CD4-positive, alpha-beta T cell treated with Interleukin-15 for 4 hours (primary cell): ENCODE data around the gene PKDREJ.

Experiments
- DNase-seq: peaks from one replicate; pipeline ENCODE4 v3.0.0-alpha.2; 2020; ENCODE audit warnings: low spot score

The PKDREJ gene

DNA sequence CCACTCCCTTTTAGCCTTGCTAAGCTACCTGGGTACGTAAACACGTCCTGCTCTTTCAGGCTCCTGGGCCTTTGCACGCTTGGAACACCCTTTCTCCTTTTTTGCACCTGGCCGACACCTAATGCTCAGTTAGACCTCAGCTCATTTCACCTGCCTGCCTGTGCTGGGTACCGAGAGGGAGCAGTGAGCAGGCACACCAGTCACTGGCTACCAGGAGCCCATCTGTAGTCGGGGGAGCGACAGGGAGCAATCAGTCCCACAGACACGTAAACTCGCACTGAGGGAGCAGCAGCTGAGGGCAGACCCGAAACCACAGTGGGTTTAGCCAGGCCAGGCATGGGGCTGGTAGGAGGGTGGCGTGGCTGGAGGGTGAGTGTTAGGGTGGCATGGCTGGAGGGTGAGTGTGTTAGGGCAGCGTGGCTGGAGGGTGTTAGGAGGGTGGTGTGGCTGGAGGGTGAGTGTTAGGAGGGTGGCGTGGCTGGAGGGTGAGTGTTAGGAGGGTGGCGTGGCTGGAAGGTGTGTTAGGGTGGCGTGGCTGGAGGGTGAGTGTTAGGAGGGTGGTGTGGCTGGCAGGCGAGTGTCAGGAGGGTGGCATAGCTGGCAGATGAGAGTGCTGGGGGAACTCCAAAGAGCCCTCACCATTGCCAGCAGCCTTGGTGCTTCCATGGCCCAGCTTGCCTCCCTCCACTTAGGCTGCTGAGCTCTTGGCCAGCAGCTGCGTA, 27.1 kb upstream of the PKDREJ start:
- DNase-seq = no peak

DNA sequence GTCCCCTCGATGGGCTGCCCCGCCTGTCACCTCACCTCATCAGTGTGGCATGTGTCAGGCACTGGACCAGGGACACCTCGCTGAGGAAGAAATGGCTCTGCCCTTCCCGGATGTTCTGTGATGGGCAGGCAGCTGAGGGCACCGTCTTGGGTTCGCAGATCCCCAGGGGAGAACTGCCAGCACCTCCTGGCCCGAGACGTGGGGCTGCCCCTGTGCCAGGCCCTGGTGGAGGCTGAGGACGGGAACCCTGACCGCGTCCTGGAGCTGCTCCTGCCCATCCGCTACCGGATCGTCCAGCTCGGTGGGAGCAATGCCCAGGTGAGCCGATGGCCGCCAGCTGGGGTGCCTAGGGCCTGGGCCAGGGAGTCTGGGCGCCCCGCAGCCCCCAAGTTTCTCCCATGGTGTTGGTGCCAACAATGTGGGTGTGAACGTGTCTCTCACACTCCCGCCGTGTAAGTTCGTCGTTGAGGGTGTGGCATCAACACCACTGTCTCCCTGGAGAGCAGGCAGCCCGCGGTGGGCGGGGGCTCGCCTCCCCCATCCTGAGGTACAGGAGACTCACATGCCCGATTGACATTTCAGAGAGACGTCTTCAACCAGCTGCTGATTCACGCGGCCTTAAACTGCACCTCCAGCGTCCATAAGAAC, 26.2 kb upstream of the PKDREJ start:
- DNase-seq = peak; percentile 51

DNA sequence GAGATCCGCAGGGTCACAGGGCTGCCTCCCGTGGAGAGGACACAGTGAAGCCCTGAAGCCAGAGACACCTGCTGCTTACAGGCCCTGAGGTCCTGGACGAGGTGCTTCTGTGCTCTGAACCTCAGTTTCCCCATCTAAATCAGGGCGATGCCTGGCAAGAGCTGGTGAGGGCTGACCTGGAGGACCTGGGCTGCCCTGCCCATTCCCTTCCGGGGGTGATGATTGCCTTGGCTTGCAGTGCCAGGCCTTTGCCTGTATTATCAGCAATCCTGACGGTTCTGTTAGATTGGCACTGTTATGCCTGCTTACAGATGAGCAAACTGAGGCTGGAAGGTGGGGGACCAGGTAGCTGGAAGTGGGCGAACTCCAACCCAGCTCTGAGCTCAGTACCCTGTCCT, 25.7 kb upstream of the PKDREJ start:
- DNase-seq = no peak

DNA sequence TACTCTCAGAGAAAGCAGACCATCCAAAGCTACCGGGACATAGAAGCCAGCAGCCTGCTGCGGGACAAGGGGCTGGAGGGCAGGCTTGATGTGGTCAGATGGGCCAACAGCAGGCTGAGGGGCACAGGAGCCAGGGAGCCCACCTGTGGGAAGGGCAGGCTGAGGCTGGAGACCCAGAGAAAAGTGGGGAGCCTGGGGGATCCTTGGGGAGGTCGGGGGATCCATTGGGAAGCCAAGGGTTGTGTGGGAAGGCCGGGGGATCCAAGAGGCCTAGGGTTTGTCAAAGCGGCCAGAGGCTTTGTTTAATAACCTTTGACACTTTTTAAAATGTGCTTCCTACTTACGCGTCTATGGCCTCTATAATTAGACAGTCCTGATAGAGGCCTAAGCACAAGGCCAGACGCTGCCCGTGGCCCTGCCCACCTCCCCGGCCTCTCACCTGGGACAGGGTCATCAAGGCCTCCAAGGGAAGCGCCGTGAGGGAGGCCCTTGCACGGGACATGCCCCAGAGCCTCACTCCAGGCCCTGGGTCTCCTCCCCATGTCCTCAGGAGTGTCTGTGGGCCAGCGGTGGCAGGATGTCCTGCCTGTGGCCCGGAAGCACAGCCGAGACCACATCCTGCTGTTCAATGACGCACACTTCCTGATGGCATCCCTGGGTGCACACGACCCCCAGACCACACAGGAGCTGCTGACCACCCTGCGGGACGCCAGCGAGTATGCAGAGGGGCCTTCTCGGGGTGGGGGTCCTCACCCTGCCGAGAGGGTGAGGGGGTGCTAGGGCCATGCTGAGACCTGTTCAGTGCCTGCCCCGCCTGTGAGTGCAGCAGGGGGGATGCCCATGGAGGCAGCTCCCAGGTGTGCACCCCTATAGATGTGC, 25.0 kb upstream of the PKDREJ start:
- DNase-seq = peak; percentile 33

DNA sequence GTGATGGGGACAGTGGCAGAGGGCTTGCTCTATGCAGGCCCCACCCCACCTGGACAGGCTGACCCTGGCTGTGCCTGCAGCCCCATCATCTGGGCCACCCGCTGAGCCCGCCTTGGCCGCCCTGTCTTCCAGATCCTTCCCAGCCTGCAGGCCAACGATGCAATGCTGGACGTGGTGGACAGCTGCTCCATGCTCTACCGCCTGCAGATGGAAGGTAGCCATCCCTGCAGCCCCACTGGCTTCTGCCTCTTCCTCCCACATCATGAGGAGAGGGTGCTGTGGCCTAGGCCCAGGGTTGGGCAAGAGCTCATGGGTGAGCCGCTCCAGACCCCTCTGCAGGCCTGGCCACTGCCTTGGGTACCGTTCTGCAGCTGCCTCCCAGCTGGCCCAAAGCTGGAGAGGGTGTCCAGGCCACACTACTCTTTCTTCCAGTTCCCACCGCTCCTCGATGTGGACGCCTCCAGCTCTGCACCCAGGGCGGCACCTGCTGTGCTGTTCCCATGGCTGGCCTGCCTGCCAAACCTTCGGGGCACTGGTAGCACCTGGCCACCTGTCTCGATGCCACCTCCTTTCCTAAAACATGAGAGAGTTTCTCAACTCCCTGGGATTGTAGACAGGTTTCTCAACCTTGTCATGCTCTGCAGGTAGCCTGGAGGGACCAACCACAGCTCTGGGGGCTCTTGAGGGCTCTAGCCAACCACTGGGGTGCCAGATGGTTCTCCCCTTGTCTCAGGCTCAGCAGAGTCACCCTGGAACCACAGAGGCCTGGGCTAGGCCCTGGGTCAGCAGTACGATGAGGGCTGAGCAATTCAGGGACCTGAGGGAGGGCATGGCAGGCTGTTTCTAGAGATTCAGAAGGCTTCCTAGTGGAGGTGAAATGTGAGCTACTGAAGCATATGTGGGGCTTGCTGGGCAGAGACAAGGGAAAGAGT, 24.1 kb upstream of the PKDREJ start:
- DNase-seq = no peak

DNA sequence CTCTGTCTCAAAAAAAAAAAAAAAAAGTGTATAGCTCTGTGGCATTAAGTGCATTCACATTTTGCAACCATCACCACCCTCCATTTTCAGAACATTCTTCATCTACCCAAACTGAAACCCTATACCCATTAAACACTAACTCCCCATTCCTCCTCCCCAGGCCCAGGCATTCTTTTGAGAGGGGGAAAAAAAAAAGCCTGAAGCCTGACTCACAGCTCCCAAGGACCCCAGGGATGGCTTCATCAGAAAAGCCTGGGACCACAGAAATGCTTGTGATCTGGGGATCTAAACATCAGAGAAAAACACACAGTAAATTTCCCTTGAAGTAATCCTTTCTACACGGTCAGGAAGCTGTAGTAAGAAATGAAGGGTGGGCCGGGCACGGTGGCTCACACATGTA, 22.9 kb upstream of the PKDREJ start:
- no peak for DNase-seq

DNA sequence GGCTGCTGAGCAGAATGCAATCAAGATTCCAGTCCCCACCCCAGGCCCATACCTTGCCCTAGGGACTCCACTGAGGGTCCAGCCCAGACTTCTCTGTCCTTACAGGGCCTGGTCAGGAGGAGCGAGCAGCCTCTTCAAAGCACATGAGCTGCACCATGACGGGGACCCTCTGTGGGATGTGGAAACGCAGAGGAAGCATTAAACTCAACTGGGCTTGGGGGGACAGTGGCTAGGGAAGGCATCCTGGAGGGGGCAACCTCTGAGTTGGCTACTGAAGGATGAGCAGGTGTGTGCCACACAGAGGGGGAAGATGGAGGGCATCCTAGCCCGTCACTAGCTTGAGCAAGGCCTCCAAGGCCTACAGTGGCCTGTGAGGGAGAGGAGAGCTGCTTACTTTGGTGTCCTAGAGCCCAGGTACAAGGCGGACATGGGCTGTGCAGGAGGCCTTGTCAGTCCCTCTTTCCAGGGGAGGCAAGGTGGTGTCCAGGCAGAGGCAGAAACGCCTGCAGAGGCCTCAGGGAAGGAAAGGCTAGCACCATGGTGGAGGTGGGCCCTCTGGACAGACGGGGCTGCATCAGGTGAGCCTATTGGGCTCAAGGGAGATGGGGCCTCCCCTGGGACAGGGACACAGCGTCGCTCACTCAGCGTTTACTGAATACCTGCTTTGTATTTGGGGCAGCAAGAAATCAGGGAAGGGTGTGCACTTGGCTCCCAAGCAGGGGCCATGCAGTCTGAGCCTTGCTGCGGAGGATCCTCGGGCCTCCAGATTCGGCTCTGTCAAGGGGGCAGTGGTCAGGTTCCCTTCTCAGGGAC, 18.9 kb upstream of the PKDREJ start:
- DNase-seq = no peak

DNA sequence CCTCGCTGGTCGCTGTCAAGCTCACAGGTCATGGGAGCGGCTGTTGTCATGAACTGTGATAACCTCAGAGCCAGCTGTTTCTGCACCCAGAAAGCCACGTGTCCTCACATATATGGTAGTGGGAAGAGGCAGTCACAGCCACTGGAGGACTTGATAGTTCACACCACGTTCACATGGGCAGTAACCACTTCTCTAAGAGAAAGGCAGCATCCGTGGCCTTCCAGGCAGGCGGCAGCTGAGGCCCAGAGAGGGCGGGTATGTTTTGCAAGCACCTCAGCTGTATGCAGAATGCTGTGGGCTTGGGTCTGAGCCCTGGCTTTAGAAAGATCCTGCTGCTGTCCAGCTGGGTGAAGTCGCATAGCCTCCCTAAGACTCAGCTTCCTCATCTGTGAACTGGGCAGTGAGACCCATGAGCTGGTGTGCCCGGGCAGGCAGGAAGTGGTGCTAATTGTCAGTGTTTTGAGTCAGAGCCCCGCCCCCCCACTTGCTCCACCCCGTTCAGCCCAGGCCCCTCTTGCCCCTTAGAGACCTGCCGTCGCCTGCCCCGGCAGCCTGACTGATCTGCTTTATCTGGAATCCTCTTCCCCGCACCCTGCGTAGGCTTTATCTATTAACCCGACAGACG, 18.0 kb upstream of the PKDREJ start:
- peak; percentile 41 for DNase-seq

DNA sequence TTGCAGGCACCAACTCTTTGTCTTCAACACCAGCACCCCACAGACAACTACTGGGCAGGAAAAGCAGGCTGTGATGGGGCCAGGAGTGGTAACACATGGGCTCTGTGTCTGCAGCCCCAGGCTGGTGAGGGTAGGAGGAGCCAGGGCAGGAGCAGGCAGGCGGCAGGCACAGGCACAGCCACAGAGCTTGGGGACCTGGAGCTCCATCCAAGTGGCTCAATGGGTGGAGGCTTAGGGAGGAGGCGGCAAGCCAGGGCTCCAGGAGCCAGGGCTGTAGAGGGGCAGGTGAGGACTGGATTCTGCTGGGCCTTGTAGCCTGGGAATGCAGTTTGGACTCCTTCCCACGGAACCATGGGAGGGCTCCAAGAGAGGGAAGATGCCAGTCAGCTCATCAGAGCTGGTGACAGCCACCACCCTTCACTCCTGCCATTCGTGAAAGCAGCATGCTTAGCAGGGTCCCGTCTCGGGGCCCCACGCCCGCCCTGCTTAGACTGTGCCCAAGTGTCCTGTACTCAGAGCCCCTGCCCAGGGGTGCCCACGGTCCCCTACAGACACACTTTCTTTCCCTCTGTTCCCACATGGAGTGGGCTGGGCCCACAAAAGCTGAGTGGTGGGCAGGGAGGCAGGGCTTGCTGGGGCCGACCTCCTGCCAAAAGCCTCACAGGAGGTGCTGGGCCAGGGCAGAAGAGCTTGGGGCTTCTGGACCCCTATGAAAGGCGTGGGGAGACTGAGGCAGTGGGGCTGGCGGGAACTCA, 17.1 kb upstream of the PKDREJ start:
- DNase-seq = no peak

DNA sequence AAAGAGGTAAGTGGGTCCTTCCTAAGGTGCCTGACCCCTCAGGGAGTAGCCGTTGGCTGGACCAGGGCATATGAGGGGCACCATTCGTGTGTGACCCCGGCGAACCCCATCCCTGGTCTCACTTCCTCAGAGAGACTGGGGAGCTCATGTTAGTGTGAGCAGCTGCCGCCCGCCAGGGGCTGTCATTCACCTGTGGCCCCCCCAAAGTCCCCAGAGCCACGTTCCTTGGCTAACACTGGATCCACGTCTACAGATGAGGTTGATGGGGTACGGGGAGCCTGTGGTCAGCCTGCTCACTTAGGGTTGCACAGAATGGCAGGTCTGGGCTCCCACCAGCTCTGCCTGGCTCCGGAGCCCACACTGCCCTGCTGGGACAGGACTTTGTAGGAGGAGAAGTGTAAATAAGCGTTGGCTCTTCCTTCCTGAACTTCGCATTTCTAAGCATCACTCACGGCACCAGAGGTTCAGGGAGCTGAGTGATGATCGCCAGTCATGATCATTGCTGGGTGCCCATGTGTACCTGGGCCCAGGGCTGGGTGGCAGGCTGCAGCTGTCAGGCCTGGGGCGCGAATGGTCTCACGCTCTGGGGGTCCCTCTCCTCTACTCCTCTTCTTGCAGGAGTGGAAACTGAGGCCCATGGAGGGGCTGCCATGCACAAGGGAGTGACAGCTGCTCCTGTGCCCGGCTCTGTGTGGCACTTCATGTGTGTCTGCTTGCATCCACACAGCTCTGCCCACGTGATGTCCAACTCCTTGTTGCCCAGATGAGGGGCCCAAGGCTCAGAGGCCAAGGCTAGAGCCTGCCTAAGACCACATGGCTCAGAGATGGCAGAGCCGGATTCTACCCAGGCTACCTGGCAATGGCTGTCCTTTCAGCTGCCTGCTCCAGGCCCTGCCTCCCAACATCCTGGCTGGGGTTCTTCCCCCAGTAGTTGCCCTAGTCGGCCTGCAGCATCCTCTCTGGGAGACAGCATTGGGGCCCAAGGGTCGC, 15.8 kb upstream of the PKDREJ start:
- no peak for DNase-seq

DNA sequence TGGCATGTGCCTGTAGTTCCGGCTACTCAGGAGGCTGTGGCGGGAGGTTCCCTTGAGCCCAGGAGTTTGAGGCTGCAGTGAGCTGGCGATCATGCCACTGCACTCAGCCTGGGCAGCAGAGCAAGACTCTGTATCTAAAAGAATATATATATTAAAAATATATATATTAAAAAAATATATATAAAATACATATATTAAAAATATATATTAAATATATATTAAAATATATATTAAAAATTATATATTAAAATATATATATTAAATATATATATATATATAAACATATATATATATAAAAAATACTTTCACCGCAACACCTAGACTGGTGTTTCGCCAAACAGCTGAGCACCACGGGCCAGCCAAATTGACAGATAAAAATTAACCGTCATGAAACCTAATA, 13.4 kb upstream of the PKDREJ start:
- no peak for DNase-seq

DNA sequence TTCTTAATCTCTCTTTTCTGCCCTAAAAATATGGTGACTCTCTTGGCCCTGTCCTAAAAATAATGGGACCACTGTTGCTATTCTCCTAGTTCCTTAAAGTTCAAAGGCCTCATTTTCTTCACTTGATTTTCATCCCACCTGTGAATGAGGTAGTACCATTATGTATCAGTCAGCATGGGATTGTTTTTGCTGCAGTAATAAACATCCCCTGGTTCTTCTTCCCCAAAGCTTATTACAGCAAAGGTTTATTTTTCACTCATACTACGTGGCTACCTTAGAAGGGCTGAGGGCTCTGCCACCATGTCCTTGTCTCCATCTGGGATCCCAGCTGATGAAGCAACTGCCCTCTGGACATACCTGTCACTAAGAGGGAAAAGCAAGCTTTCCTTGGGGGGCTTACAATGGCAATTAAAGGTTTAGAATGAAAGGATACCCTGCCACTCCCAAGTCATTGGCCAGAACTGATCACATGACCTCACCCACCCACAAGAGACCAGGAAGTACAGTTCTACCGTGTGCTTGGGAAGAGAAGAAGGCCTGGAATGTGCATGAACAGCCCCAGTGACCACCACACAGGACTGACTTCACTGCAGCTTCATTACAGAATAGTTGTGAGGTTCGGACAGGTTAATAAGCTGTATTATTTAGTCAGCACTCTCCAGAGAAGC, 12.4 kb upstream of the PKDREJ start:
- no peak for DNase-seq

DNA sequence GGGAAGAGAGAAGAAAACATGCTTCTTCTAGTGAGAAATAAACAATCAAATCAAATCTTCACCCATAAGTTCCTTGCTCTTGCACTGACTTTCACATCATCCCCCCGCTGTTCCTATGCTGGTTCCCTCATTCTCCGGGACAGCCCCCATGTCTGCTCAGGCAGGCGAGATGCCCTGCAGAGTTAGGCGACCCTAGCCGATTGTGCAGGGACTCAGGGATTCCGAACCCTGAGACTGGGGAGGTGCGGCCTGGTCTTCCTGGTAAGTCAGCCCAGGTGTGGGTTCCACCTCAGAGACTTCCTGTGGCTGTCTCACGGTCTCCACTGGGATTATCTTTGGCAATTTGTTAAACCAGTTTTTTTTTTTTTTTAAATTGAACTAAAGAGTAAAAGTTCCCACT, 11.2 kb upstream of the PKDREJ start:
- DNase-seq = no peak

DNA sequence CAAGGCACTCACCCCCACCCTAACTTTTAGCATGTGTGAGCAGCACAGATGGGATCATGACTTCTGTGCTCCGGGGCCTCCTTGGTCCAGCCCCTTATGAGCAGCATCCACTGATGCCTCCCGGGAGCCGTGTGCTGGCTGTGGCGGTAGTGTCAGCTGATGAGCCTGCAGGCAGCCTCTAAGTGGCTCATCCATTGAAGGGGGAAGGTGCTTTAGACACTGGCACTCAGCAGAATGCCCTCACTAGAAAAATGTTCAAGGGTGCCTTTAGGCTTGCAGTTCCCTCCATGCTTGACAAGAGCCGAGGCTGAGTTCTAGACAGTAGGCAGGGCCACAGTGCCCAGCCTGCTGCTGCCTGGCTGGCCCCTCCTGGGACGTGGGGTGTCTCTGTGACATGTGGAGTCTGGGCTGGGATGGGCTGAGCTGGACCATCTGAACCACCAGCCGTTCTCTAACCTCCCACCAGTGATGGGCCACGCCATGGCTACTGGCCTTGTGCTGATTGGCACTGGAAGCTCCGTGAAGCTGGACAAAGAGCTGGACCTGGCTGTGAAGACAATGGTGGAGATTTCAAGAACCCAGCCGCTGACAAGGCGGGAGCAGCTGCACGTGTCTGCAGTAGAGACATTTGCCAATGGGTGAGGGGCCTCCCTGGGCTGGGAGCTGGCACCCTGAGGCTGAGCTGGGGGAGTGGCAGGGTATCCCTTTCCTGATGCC, 10.4 kb upstream of the PKDREJ start:
- no peak for DNase-seq

DNA sequence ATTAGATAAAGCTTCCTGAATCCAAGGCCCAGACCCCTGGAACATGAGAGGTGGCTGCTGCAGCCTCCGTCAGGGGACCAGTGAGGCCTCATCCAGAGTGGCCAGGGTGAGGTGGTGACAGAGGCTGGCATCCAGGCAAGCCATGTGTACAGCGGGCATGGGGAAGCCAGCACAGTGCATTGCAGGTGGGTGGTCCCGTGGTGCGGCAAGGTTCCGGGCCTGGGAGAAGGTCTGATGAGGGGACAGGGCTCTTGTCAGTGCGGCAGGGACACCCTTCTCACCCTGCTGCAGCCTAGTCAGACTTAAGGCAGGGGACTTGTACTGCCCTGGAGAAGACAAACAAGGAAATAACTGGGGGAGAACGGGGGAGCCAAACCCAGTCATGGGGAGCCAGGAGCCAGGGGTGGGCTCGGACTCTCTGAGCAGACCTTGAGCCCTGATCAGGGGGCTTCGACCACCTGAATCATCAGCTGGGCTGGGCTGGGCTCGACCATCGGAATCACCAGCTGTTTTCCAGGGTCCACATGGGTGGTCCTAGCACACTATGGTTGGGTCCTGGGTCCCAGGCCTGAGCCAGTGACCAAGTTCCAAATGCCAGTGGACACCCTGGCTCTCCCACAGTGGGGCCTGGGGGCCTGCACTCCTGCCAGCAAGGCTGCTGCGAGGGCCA, 9.8 kb upstream of the PKDREJ start:
- no peak for DNase-seq

DNA sequence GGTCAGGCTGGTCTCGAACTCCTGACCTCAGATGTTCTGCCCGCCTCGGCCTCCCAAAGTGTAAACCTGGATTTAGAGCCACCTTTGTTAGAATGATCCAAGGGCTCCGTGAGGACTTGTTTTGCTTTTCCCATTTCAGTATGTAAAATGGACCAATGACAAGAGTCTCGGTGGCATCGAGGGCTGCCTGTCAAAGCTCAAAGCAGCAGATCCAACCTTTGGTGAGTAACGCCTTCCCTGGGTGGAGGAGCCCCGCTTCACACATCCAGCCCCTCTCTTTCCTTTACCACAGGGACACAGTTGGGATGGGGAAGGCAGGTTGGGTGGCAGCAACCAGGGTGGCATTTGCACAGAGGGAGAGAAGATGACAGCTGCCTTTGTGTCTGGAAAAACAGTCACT, 9.1 kb upstream of the PKDREJ start:
- no peak for DNase-seq

DNA sequence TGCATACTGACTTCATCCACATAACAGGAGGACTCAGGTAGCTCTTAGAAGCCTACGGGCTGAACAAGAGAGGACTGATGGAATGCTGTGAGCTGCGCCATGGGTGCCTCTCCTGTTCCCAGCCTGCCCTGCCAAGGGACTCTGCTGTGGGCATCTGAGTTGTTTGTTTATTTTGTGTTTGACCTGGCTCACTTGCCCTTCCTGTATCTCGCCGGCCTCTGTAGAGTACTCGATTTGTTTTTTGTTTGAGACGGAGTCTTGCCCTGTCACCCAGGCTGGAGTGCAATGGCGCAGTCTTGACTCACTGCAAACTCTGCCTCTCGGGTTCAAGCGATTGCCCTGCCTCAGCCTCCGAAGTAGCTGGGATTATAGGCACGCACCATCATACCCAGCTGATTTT, 6.4 kb upstream of the PKDREJ start:
- no peak for DNase-seq
